Stimulated activated CD4-positive, alpha-beta T cell treated with anti-CD3 and anti-CD28 coated beads, TNF-alpha, amount 100 ng/mL, for 24 hours (primary cell): ENCODE measurements around the gene CCDC159.
"Not testable (repeated sequence)": the region's sequence is repeated elsewhere in the genome, so short reads cannot be mapped to it uniquely, and the experiment has no call there.

Experiments used
- DNase-seq, 3 experiments: peaks; one replicate each; pipeline ENCODE4 v3.0.0-alpha.2; 2020; ENCODE audit warnings: low read depth in 3 of 3

The CCDC159 gene

GRCh38 chr19:11365557-11366117 lies 19.3 kb downstream of the CCDC159 start:
- no peak for DNase-seq

- DNase-seq, result no peak
These were observed 21.2 kb downstream of the CCDC159 start for GRCh38 chr19:11367528-11367927.

- no peak for DNase-seq
These were observed 24.4 kb downstream of the CCDC159 start for GRCh38 chr19:11370744-11371143.

- no peak for DNase-seq
These were observed 27.0 kb downstream of the CCDC159 start for GRCh38 chr19:11373166-11373884.

GRCh38 chr19:11373885-11374432 lies 27.6 kb downstream of the CCDC159 start:
- DNase-seq, result no peak

- DNase-seq, result peak; percentile 87 to 96 (median 95)
These were observed 28.3 kb downstream of the CCDC159 start, which contains the start of gene SWSAP1 for GRCh38 chr19:11374433-11375142. SWSAP1 (plus strand) TSS chr19:11374666; CDS start chr19:11374681, 15 bp downstream.

- peak; percentile 25 to 64 (median 38) for DNase-seq
These were observed 29.0 kb downstream of the CCDC159 start for GRCh38 chr19:11375143-11375948.

- DNase-seq, result no peak
These were observed 30.9 kb downstream of the CCDC159 start for GRCh38 chr19:11377237-11377636.

GRCh38 chr19:11377756-11378155 lies 31.4 kb downstream of the CCDC159 start:
- DNase-seq, result no peak

GRCh38 chr19:11378319-11379189 lies 32.2 kb downstream of the CCDC159 start:
- DNase-seq, result no peak

- not testable (repeated sequence) for DNase-seq
These were observed 33.0 kb downstream of the CCDC159 start for GRCh38 chr19:11379269-11379845.

GRCh38 chr19:11379857-11380350 lies 33.6 kb downstream of the CCDC159 start:
- no peak for DNase-seq

- DNase-seq, result peak; percentile 87 to 95 (median 90)
These were observed 34.6 kb downstream of the CCDC159 start for GRCh38 chr19:11380653-11381537.

- DNase-seq, result peak in 1 of 3 experiments; percentile 42
These were observed 36.8 kb downstream of the CCDC159 start for GRCh38 chr19:11382898-11383705.

GRCh38 chr19:11383706-11384048 lies 37.4 kb downstream of the CCDC159 start:
- DNase-seq, result no peak

GRCh38 chr19:11384778-11385129 lies 38.4 kb downstream of the CCDC159 start:
- no peak for DNase-seq

- DNase-seq, result no peak
These were observed 41.1 kb downstream of the CCDC159 start for GRCh38 chr19:11387162-11388034.
